ENCODE measurements around the gene LRSAM1. TPM values are rescaled to one million over a fixed set of nuclear protein-coding genes. Genes with fewer than 3 reads are reported as not detected.

Gene LRSAM1
- total RNA-seq, 4 donors from 2014 or later: 13.0 to 24.7 (median 19.6) TPM

DNA sequence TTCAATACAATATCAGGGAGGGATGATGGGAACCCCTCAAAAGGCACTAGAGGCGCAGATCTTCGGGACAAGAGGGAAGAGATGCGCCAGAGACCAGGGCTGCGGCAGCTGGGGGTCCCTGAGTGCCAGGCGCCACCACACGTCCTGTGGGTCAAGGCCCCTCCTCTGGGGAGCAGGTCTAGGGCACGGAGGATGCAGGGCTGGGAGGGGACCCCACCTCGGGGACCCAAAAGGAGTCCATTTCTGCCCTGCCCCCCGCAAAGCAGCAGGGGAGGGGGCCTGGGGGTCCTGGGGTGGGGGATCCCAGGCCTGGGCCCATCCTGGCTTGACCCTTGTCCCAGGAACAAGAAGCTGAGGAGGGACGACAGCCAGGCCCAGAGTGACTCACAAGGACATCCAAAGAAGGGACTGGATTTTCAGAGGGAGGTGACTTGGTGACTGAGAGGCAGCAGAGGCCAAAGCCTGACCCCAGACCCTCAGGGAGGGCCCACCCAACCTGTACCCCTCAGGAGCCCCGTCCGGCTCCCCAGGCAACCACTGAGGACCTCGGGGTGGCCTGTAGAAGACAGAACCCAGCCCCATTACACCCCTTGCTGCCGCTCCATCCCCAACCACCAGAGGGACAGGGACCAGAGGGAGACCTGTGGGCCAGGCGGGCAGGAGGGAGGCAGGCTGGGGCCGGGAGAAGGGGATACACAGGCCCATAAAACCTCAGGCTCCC, 54.2 kb downstream of the LRSAM1 start:
- no peak for TF ChIP-seq CTCF (IDR thresholded peaks at IDR 0.05; ENCODE audit: low read depth)

- TF ChIP-seq CTCF (IDR thresholded peaks at IDR 0.05; ENCODE audit: low read depth): no peak
Measured at GRCh38 chr9:127506117-127506813, 55.0 kb downstream of the LRSAM1 start.

DNA sequence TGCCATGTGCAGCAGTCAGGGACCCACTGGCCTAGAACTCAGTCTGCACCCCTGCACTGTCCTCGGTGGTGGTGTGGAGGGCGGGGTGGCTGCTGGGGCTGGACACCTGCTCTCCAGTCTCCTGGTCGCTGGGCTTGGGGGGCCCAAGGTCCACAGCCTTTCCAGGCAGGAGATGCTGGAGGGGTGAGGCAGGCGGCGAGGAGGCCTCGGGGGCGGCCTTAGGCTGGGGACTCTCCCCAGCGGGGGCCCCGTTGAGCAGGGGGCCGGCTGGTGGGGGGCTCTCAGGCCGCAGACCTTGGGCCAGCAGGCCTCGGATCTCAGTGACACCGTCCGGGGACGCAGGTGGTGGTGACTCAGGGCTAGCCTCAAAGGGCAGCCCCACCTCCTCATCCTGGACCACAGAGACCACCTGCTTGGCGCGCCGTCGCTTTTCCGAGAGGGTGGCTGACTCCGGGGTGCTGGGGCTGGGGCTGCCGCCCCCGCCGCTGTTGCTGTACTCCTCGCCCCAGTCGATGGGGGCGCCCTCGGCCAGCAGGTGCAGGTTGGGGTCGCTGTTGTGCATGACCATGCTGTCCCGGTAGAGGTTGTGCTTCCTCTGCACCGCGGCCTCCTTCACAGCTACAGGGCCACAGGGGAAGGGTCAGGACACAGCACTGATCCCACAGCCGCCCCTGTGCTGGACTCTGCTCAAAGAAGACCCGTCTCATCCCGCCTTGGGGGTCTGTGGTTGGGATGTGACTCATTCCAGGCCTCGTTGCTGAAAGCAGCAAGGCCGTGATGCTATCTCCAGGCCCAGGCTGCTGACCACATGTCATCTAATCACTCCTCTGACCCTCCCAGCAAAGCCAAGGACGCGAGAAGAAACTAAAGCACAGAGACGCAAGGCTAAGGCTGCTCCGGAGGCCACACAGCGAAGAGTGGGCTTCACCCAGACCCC, 55.8 kb downstream of the LRSAM1 start:
- TF ChIP-seq CTCF (IDR thresholded peaks at IDR 0.05; ENCODE audit: low read depth): no peak

GRCh38 chr9:127507751-127508648, 56.7 kb downstream of the LRSAM1 start:
- no peak for TF ChIP-seq CTCF (IDR thresholded peaks at IDR 0.05; ENCODE audit: low read depth)

GRCh38 chr9:127508901-127509260, 57.6 kb downstream of the LRSAM1 start:
- no peak for TF ChIP-seq CTCF (IDR thresholded peaks at IDR 0.05; ENCODE audit: low read depth)

GRCh38 chr9:127509261-127509954, 58.1 kb downstream of the LRSAM1 start:
- no peak for TF ChIP-seq CTCF (IDR thresholded peaks at IDR 0.05; ENCODE audit: low read depth)

Data from subcutaneous adipose tissue (tissue), 4 donors.